ENCODE measurements around the gene PANK3.
"Not testable (repeated sequence)": the region's sequence is repeated elsewhere in the genome, so short reads cannot be mapped to it uniquely, and the experiment has no call there.

PANK3 gene

GRCh38 chr5:168591302-168592013 is 12.3 kb upstream of the PANK3 start:
- peak; percentile 10 for DNase-seq

GRCh38 chr5:168590666-168591065 is 11.5 kb upstream of the PANK3 start:
- DNase-seq = no peak

- no peak for DNase-seq
Measured at GRCh38 chr5:168587987-168588386, 8.8 kb upstream of the PANK3 start.

- no peak for DNase-seq
Measured at GRCh38 chr5:168585119-168585856, 6.1 kb upstream of the PANK3 start.

GRCh38 chr5:168583742-168584482 is 4.7 kb upstream of the PANK3 start:
- DNase-seq = no peak

- DNase-seq = not testable (repeated sequence)
Measured at GRCh38 chr5:168580814-168581469, 1.8 kb upstream of the PANK3 start.

- DNase-seq = no peak
Measured at GRCh38 chr5:168580227-168580508, 1.0 kb upstream of the PANK3 start.

GRCh38 chr5:168579488-168580226 is 489 bp upstream of the PANK3 start:
- peak; percentile 100 for DNase-seq

GRCh38 chr5:168578006-168578405 is 1.2 kb downstream of the PANK3 start:
- no peak for DNase-seq

- no peak for DNase-seq
Measured at GRCh38 chr5:168575391-168576372, 3.5 kb downstream of the PANK3 start.

GRCh38 chr5:168574156-168574555 is 5.0 kb downstream of the PANK3 start:
- DNase-seq = not testable (repeated sequence)

- not testable (repeated sequence) for DNase-seq
Measured at GRCh38 chr5:168573663-168574062, 5.5 kb downstream of the PANK3 start.

- no peak for DNase-seq
Measured at GRCh38 chr5:168570490-168571328, 8.5 kb downstream of the PANK3 start.

GRCh38 chr5:168568738-168569137 is 10.4 kb downstream of the PANK3 start:
- DNase-seq = no peak

- DNase-seq = no peak
Measured at GRCh38 chr5:168563959-168564358, 15.2 kb downstream of the PANK3 start.

GRCh38 chr5:168562279-168562678 is 16.9 kb downstream of the PANK3 start:
- no peak for DNase-seq

- DNase-seq = no peak
Measured at GRCh38 chr5:168557389-168557788, 21.8 kb downstream of the PANK3 start.

- DNase-seq = no peak
Measured at GRCh38 chr5:168553377-168554130, 25.6 kb downstream of the PANK3 start.

GRCh38 chr5:168552146-168552545 is 27.0 kb downstream of the PANK3 start:
- DNase-seq = no peak

GRCh38 chr5:168550656-168551055 is 28.5 kb downstream of the PANK3 start:
- no peak for DNase-seq

Data from islet precursor cell (in vitro differentiated cells).